Lower lobe of right lung (tissue), 2 donors: ENCODE results near the gene ELL. TPM values are rescaled to one million over a fixed set of nuclear protein-coding genes. Genes with fewer than 3 reads are reported as not detected.

Experiments used
- ATAC-seq, 2 donors: fragments of 200-7000 bp; cut with Tn5 transposase; one replicate each; pipeline ENCODE4 v1.9.1; 2020 to 2022; ENCODE audit warnings: mild to moderate bottlenecking in 2 of 2, moderate library complexity in 2 of 2
- DNase-seq: peaks from one replicate; pipeline ENCODE4 v3.0.0-alpha.2; 2020
- H3K27ac ChIP-seq: fragments of 200-600 bp; one replicate; pipeline ENCODE4 v1.8.0; 2022
- H3K27me3 ChIP-seq: fragments of 200-600 bp; one replicate; pipeline ENCODE4 v1.8.0; 2022; ENCODE audit warnings: low read depth
- H3K36me3 ChIP-seq: fragments of 200-600 bp; one replicate; pipeline ENCODE4 v1.8.0; 2022; ENCODE audit warnings: mild to moderate bottlenecking
- H3K4me1 ChIP-seq: fragments of 200-600 bp; one replicate; pipeline ENCODE4 v1.8.0; 2022
- H3K4me3 ChIP-seq: fragments of 200-600 bp; one replicate; pipeline ENCODE4 v1.8.0; 2022; ENCODE audit warnings: mild to moderate bottlenecking
- H3K9me3 ChIP-seq: fragments of 200-600 bp; one replicate; pipeline ENCODE4 v1.8.0; 2022
- CTCF ChIP-seq: fragments of 200-600 bp; IDR thresholded peaks from one replicate; pipeline ENCODE4 v1.8.0; 2022; ENCODE audit warnings: antibody characterized with exemption, mild to moderate bottlenecking
- intact Hi-C: fragments of 100-400 bp; cut with DNase I; formaldehyde crosslinking; loops from one replicate; pipeline ENCODE4 v1.11.0; 2022
- total RNA-seq: library from RNA; stranded (reverse); fragmentation: NEBNext Ultra II Directional; extraction: Animal tissue kit (Norgen Biotek cat#: 25700); gene quantifications from one replicate; pipeline ENCODE4 v1.2.1, GENCODE V29; 2021
- donor health status: DM: no; HTN: yes; CAD: no; lungs with severe emphysema.

Gene ELL
- total RNA-seq, 1 donor from 2014 or later: 19.7 TPM

- TF ChIP-seq CTCF: no peak
- H3K9me3 ChIP-seq: no peaks in the 10 kb centered on the region
- H3K4me3 ChIP-seq: no peak overlapping the region
- intact Hi-C loops: no loop called here
- H3K27ac ChIP-seq: peak overlapping the region; percentile 76
- no peaks in the 10 kb centered on the region for H3K36me3 ChIP-seq
- DNase-seq: no peak
- peaks cover 72% of the 10 kb centered on the region for H3K4me1 ChIP-seq
- no peaks in the 10 kb centered on the region for H3K27me3 ChIP-seq
- ATAC-seq: peak in 1 of 2 donors; percentile 2
Observed at GRCh38 chr19:18495204-18495911, 26.5 kb downstream of the ELL start.

- H3K36me3 ChIP-seq: no peaks in the 10 kb centered on the region
- H3K27me3 ChIP-seq: no peaks in the 10 kb centered on the region
- intact Hi-C loops: no loop called here
- DNase-seq (no peak), ATAC-seq (no peak)
- no peak for TF ChIP-seq CTCF
- H3K9me3 ChIP-seq: no peaks in the 10 kb centered on the region
- H3K27ac ChIP-seq: peak overlapping the region; percentile 76
- H3K4me1 ChIP-seq: peaks cover 68% of the 10 kb centered on the region
- no peak overlapping the region for H3K4me3 ChIP-seq
Observed at GRCh38 chr19:18494267-18494607, 27.6 kb downstream of the ELL start.

- H3K36me3 ChIP-seq: no peaks in the 10 kb centered on the region
- H3K9me3 ChIP-seq: no peaks in the 10 kb centered on the region
- no peak for DNase-seq
- no peaks in the 10 kb centered on the region for H3K27me3 ChIP-seq
- no peak overlapping the region for H3K4me3 ChIP-seq
- H3K4me1 ChIP-seq: peaks cover 68% of the 10 kb centered on the region
- TF ChIP-seq CTCF: no peak
- peak; percentile 28 to 48 for ATAC-seq
- peak overlapping the region; percentile 76 for H3K27ac ChIP-seq
- intact Hi-C loops: no loop called here
Observed at GRCh38 chr19:18493440-18494266, 28.2 kb downstream of the ELL start.

GRCh38 chr19:18491995-18492953, 29.6 kb downstream of the ELL start:
- Histone ChIP-seq H3K36me3 (no peaks in the 10 kb centered on the region), H3K9me3 (no peaks in the 10 kb centered on the region), H3K27ac (peak overlapping the region; percentile 76), H3K27me3 (no peaks in the 10 kb centered on the region), H3K4me1 (peaks cover 70% of the 10 kb centered on the region), H3K4me3 (no peak overlapping the region)
- no peak for ATAC-seq
- intact Hi-C loops: no loop called here
- no peak for TF ChIP-seq CTCF
- no peak for DNase-seq

- no peak for DNase-seq
Observed at GRCh38 chr19:18490728-18491127, 31.1 kb downstream of the ELL start.

More at GRCh38 chr19:18490728-18491127, 31.1 kb downstream of the ELL start:
- Histone ChIP-seq H3K27me3 (no peaks in the 10 kb centered on the region), H3K4me3 (no peak overlapping the region), H3K9me3 (no peaks in the 10 kb centered on the region), H3K36me3 (no peaks in the 10 kb centered on the region), H3K27ac (no peak overlapping the region), H3K4me1 (peaks cover 70% of the 10 kb centered on the region)
- no peak for ATAC-seq
- intact Hi-C loops: no loop called here
- TF ChIP-seq CTCF: no peak
